Stimulated activated naive B cell treated with anti-CD40 and anti-IgM and Interleukin-4, amounts not matched to agents 10 μg/mL and 1 μg/mL and 100 μg/mL, for 72 hours (primary cell): ENCODE results near the gene GPR132.

ENCODE experiments used
- ATAC-seq, 2 donors: fragments of 150-1000 bp; cut with Tn5 transposase; replicated peaks; 2 replicates each; pipeline ENCODE4 v1.10.0; 2021; ENCODE audit warnings: moderate library complexity in 1 of 2
- DNase-seq: peaks from one replicate; pipeline ENCODE4 v3.0.0; 2021
- H3K27ac Mint-ChIP-seq: one replicate; pipeline ENCODE4 v1.8.0; 2022; ENCODE audit warnings: mild to moderate bottlenecking, mixed read lengths
- H3K27me3 Mint-ChIP-seq, 2 donors: one replicate each; pipeline ENCODE4 v1.8.0; 2022; ENCODE audit warnings: mixed read lengths in 2 of 2
- H3K36me3 Mint-ChIP-seq, 2 donors: one replicate each; pipeline ENCODE4 v1.8.0; 2022; ENCODE audit warnings: mixed read lengths in 2 of 2, mild to moderate bottlenecking in 1 of 2
- H3K4me1 Mint-ChIP-seq, 2 donors: one replicate each; pipeline ENCODE4 v1.8.0; 2022; ENCODE audit warnings: mixed read lengths in 2 of 2, mild to moderate bottlenecking in 1 of 2
- H3K4me3 Mint-ChIP-seq, 2 donors: one replicate each; pipeline ENCODE4 v1.8.0; 2022; ENCODE audit warnings: mild to moderate bottlenecking in 2 of 2, mixed read lengths in 2 of 2, moderate library complexity in 1 of 2
- H3K9me3 Mint-ChIP-seq, 2 donors: one replicate each; pipeline ENCODE4 v1.8.0; 2022; ENCODE audit warnings: mixed read lengths in 2 of 2, mild to moderate bottlenecking in 1 of 2

The GPR132 gene

DNA sequence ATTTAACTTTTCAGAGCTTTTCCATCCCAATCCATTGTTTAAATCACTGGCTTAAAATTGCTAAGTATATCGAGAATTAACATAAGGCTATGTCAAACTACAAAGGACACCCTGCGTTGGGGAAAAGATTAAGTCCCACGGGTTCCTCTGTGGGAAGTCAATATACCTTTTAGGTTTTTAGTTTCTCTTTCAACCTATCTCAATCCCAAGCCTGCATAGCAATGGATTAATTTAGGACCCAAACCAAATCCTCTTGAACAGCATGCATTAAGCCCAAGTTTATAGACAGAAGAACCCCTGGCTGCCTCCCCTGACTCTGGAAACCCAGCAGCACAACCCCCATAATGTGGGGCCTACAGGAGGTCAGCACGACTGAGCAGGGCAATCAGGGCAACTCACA is 50.6 kb downstream of the GPR132 start:
- peaks cover 32 to 51% of the 10 kb centered on the region in 2 donors for H3K4me1 Mint-ChIP-seq
- H3K4me3 Mint-ChIP-seq: no peak overlapping the region
- DNase-seq (no peak), ATAC-seq (no peak)
- H3K27ac Mint-ChIP-seq: no peak overlapping the region
- no peaks in the 10 kb centered on the region for H3K9me3 Mint-ChIP-seq
- H3K36me3 Mint-ChIP-seq: peaks cover 26 to 33% of the 10 kb centered on the region in 2 donors
- H3K27me3 Mint-ChIP-seq: no peaks in the 10 kb centered on the region

DNA sequence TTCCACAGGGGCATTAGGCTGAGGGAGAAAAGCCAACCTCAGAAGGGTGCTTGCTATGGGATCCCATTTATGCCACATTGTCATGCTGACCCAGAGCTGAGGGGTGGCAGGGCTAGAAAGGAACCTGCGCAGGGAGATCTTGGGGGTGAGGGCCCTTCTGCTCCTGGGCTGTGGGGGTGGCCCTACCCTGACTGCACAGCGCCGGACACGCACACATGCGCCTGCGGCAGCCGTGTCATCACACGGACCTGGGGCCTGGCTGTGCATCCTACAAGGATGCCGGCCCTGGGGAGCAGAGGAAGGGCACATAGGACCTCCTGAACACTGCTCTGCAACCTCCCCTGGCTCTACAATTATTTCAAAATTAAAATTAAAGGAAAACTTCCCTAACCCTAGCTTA is 51.2 kb downstream of the GPR132 start:
- no peaks in the 10 kb centered on the region for H3K27me3 Mint-ChIP-seq
- H3K36me3 Mint-ChIP-seq: peaks cover 26 to 31% of the 10 kb centered on the region in 2 donors
- DNase-seq (no peak), ATAC-seq (no peak)
- H3K4me3 Mint-ChIP-seq: no peak overlapping the region
- no peaks in the 10 kb centered on the region for H3K9me3 Mint-ChIP-seq
- H3K4me1 Mint-ChIP-seq: peaks cover 29 to 47% of the 10 kb centered on the region in 2 donors
- no peak overlapping the region for H3K27ac Mint-ChIP-seq

- no peaks in the 10 kb centered on the region for H3K9me3 Mint-ChIP-seq
- no peak for ATAC-seq
- peaks cover 27 to 42% of the 10 kb centered on the region in 2 donors for H3K4me1 Mint-ChIP-seq
- no peak overlapping the region for H3K4me3 Mint-ChIP-seq
- peak overlapping the region; percentile 73 for H3K27ac Mint-ChIP-seq
- no peak for DNase-seq
- H3K27me3 Mint-ChIP-seq: no peaks in the 10 kb centered on the region
- peaks cover 24 to 28% of the 10 kb centered on the region in 2 donors for H3K36me3 Mint-ChIP-seq
Measured at GRCh38 chr14:105013150-105013785, 52.0 kb downstream of the GPR132 start.

GRCh38 chr14:105012171-105012985 is 52.9 kb downstream of the GPR132 start:
- DNase-seq: no peak
- no peak overlapping the region for H3K4me3 Mint-ChIP-seq
- no peaks in the 10 kb centered on the region for H3K9me3 Mint-ChIP-seq
- peaks cover 27 to 42% of the 10 kb centered on the region in 2 donors for H3K4me1 Mint-ChIP-seq
- H3K27ac Mint-ChIP-seq: no peak overlapping the region
- H3K27me3 Mint-ChIP-seq: no peaks in the 10 kb centered on the region
- H3K36me3 Mint-ChIP-seq: peaks cover 22 to 30% of the 10 kb centered on the region in 2 donors
- no peak for ATAC-seq

DNA sequence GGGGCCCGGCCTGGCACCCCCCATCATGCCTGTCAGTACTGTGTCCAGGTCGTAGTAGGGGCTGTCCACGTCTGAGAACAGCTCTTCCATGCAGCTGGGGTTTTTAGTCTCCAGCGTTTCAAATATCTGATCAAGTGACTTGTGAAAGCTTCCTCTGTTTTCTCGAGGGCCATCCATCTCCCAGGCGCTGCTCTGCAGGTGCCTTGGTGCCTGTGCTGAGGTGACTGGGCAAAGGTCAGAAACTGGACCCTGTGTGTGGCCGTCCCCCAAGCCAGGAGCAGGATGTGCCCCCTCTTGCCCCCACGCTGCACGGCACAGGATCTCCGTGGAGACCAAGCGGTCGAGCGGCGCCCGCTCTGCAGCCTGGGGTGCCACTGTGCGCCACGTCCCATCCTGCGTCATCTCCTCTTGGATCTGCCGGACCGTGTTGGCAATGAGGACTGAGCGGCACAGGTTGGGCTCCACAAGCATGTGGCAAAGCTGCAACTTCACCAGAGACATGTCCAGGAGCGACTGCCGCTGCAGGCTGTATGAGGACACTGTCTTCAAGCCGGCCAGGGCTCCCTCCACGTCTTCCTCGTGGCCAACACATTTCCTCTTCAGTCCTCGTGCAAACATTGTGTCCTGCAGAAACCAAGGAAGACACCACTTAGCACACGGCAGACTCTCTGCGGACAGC is 53.8 kb downstream of the GPR132 start:
- Mint-ChIP-seq H3K9me3 (no peaks in the 10 kb centered on the region), H3K36me3 (peaks cover 21 to 34% of the 10 kb centered on the region in 2 donors), H3K27ac (no peak overlapping the region)

DNA sequence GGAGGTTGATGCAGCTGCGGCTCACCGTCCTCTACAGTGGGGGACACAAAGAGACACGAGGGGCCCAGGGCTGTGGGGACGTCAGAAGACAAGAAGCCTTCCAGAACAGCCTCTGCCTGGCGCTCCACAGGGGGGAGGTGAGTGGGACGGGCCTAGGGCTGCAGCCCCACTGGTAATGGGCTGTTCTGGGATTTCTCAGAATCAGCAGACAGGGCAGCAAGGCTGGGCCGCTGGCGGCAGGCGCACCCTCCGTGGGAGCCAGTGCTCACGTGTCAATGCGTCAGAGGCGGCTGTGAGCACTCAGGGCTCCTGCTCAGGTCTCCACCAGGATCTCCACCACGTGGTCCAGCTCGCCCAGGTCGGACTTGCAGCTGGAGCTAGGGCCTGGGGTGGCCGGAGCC is 54.3 kb downstream of the GPR132 start:
- H3K9me3 Mint-ChIP-seq: no peaks in the 10 kb centered on the region
- H3K4me3 Mint-ChIP-seq: no peak overlapping the region
- peaks cover 21 to 30% of the 10 kb centered on the region in 2 donors for H3K4me1 Mint-ChIP-seq
- H3K36me3 Mint-ChIP-seq: peaks cover 17 to 30% of the 10 kb centered on the region in 2 donors
- DNase-seq (no peak), ATAC-seq (no peak)
- no peaks in the 10 kb centered on the region for H3K27me3 Mint-ChIP-seq
- no peak overlapping the region for H3K27ac Mint-ChIP-seq

More for the DNA sequence above, 53.8 kb downstream of the GPR132 start:
- H3K4me3 Mint-ChIP-seq: no peak overlapping the region
- DNase-seq: no peak
- no peak for ATAC-seq
- H3K27me3 Mint-ChIP-seq: no peaks in the 10 kb centered on the region
- peaks cover 24 to 36% of the 10 kb centered on the region in 2 donors for H3K4me1 Mint-ChIP-seq

- ATAC-seq (no peak), DNase-seq (no peak)
- no peaks in the 10 kb centered on the region for H3K9me3 Mint-ChIP-seq
Measured at GRCh38 chr14:105010106-105010505, 55.1 kb downstream of the GPR132 start.

DNA sequence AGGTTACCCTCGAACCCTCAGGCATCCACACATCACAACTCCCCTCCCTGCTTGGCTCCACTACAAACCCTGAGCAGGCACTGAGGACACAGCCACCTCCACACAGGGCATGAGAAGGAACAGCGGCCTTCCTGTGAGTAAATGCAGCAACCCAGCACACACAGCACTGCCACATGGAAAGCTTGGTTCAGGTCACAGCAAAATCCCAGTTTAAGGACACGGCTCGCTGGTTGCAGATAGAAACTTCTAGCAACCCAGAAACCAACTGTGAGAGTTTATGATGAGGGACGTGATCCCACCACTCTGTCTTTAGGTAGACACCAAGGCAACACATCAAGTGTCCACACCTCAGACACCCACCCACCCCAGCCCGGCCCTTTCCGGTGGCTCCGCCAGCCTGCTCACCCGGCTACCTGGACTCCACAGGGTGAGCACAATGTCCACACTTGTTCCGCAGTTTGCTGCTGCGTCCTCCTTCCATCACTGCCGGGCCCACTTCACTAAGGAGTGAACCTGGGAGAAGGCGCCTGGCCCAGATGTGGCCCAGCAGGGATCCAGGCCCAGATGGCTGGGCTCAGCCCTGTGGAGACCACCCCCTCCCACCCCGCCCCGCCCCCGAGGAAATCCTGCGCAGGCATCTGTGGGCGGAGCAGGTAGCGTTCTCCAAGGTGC is 57.5 kb downstream of the GPR132 start:
- Mint-ChIP-seq H3K27me3 (no peaks in the 10 kb centered on the region), H3K36me3 (peaks cover 14 to 27% of the 10 kb centered on the region in 2 donors), H3K4me3 (no peak overlapping the region), H3K9me3 (no peaks in the 10 kb centered on the region), H3K27ac (no peak overlapping the region), H3K4me1 (peaks cover 0 to 4% of the 10 kb centered on the region in 2 donors)
- DNase-seq (no peak), ATAC-seq (no peak)

More at GRCh38 chr14:105010106-105010505, 55.1 kb downstream of the GPR132 start:
- Mint-ChIP-seq H3K4me1 (peaks cover 19 to 22% of the 10 kb centered on the region in 2 donors), H3K4me3 (no peak overlapping the region), H3K36me3 (peaks cover 16 to 27% of the 10 kb centered on the region in 2 donors), H3K27ac (no peak overlapping the region), H3K27me3 (no peaks in the 10 kb centered on the region)

GRCh38 chr14:105006831-105007592 is 58.2 kb downstream of the GPR132 start:
- no peak for ATAC-seq
- H3K4me3 Mint-ChIP-seq: no peak overlapping the region
- peak overlapping the region; percentile 25 for H3K27ac Mint-ChIP-seq
- peaks cover 0 to 4% of the 10 kb centered on the region in 2 donors for H3K4me1 Mint-ChIP-seq
- DNase-seq: no peak
- H3K9me3 Mint-ChIP-seq: no peaks in the 10 kb centered on the region
- H3K36me3 Mint-ChIP-seq: peaks cover 14 to 26% of the 10 kb centered on the region in 2 donors
- no peaks in the 10 kb centered on the region for H3K27me3 Mint-ChIP-seq

GRCh38 chr14:105005929-105006830 is 59.0 kb downstream of the GPR132 start:
- ATAC-seq: no peak
- DNase-seq: no peak
- no peaks in the 10 kb centered on the region for H3K27me3 Mint-ChIP-seq
- H3K27ac Mint-ChIP-seq: peak overlapping the region; percentile 25
- peaks cover 6 to 18% of the 10 kb centered on the region in 2 donors for H3K36me3 Mint-ChIP-seq
- H3K9me3 Mint-ChIP-seq: no peaks in the 10 kb centered on the region
- H3K4me3 Mint-ChIP-seq: no peak overlapping the region
- H3K4me1 Mint-ChIP-seq: peaks cover 0 to 2% of the 10 kb centered on the region in 2 donors

DNA sequence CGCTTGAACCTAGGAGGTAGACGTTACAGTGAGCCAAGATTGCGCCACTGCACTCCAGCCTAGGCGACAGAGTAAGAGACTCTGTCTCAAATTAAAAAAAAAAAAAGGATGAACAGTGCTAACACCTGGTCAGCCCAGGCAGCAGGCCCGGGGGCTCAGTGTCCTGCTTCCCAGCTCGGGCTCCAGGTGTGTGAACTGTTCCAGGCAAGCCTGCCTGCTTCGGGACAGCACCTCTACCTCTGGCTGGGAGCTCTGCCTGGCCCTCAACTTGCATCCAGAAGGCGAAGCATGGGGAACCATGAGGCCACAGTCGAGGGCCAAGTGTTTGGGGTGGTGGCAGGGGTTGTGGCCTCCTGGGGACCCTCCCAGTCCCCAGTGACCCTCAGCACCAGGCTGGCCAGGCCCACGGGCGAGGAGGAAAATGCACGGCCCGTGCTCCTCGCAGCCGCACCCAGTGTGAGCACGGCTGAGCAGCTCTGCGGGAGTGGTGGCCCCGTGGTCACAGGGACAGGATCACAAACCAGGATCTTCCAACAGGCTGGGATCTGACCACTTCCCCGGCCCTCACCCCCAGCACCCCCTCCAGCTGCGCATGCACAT is 59.8 kb downstream of the GPR132 start:
- DNase-seq (no peak), ATAC-seq (no peak)
- peaks cover 4 to 18% of the 10 kb centered on the region in 2 donors for H3K36me3 Mint-ChIP-seq
- H3K4me1 Mint-ChIP-seq: peaks cover 0 to 2% of the 10 kb centered on the region in 2 donors
- H3K27ac Mint-ChIP-seq: no peak overlapping the region
- H3K9me3 Mint-ChIP-seq: no peaks in the 10 kb centered on the region
- H3K27me3 Mint-ChIP-seq: no peaks in the 10 kb centered on the region
- H3K4me3 Mint-ChIP-seq: no peak overlapping the region
